CD4-positive, alpha-beta T cell treated with Interleukin-15 for 1 hour (primary cell): ENCODE results near the gene SARDH.

Experiments
- DNase-seq: peaks from one replicate; pipeline ENCODE4 v3.0.0-alpha.2; 2020

Gene SARDH

DNA sequence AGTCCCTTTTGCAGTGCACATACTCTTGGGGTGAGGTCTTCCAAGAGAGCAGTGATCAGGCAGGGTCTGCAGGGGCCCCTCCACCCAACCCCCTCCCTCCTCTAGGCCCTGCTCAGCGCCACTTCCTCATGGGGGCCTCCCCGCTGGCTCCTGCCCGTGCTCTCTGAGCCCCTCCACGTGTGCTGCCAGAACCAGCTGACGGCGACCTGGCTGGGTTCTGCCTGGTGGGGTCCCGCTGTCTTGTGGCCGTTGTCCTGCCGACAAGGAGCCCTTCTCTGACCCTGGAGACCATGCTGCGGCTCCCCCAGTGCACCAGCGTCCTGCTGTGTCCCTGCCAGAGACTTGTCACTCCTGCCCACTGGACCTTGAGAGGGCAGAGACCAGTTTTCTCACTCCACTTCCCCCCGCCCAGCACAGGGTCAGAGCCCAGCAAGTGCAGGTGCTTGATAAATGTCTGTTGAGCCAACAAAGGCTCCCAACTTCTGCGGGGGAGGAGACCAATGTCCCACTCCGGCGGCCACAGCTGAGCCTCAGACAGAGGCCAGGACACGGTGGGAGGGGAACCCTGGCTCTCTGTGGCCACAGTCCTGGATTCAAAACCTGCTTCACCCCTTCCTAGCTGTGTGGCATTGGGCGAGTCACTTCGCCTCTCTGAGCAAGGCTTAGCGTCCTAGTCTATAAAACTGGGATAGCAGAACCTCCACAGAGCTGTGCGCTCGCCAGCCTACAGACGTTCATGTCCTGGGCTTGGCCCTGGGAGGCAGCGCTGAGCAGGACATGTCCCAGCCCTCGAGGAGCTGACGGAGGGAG lies 24.8 kb downstream of the SARDH start:
- peak; percentile 9 for DNase-seq

DNA sequence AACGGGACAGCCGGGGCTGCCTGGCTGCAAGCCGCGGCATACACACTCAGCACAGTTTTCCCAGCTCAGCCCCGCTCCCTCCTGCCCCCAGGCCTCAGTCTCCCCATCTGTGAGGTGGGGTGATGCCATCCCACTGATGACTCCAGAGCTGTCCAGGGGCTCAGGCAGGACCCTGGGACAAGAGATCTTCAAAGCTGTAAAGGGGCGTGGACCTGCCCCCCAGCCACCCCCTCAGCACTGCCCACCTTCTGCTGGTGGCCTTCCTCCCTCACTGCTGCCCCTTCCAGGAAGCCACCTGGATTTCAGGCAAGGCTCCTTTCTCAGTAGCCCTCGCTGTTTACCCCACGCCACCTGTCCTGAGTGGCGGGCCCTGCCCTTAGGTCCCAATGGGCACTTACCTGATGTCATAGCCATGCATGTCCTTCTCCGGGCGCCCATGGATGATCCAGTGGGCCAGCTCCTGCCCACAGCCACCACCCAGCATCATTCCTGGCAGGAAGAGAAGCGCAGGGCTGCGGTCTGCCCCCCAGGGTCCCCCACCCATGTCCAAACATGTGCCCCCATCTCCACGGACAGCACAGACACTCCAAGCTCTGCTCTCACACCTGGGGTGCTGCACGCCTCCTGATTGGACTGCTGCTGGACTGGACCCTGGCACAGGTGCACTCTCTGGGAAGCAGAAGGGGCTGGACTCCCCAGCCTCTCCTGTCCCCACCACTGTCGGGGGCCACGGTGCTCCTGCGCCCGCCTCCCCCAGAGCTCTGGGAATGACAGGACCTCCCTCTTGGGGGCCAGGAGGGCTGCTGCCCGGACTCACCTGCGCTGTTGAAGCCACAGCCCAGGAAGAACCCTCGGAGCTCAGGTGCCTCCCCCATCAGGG lies 25.7 kb downstream of the SARDH start:
- peak; percentile 12 for DNase-seq

DNA sequence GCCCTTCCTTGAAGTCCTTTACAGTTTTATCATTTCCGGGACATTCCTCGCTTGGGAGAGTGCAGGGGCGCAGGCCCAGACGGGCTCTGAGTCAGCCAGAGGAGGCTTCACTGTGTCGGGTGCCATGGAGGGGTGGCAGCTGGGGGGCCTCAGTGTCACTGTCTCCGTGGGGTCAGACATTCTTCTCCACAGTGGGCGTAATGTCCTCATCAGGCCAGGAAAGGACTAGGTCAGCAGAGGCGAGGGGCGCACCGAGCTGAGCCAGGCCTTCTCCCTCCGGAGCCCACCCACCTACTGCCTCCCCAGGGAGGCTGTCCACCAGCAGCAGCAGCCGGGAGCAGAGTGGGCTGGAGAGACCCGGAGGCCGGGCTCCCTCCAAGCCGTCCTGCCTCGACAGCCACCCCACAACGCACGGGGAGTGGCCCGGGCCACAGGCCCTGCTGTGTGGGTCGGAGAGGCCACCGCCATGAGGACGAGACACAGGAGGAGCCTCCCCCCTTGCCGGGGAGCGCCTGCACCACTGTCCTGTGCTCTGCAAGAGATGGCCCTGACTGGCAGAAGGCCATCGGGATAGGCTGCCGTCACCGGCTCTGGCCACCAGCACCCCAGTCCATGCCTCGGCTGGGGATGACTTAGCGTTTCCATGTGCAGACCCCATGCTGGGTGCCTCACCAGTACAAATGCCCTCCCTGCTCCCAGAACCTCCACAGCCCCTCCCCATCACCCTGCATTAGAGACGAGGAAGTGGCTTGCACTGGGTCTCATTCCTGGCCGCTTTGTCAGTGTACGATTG lies 26.5 kb downstream of the SARDH start:
- DNase-seq: peak; percentile 16

DNA sequence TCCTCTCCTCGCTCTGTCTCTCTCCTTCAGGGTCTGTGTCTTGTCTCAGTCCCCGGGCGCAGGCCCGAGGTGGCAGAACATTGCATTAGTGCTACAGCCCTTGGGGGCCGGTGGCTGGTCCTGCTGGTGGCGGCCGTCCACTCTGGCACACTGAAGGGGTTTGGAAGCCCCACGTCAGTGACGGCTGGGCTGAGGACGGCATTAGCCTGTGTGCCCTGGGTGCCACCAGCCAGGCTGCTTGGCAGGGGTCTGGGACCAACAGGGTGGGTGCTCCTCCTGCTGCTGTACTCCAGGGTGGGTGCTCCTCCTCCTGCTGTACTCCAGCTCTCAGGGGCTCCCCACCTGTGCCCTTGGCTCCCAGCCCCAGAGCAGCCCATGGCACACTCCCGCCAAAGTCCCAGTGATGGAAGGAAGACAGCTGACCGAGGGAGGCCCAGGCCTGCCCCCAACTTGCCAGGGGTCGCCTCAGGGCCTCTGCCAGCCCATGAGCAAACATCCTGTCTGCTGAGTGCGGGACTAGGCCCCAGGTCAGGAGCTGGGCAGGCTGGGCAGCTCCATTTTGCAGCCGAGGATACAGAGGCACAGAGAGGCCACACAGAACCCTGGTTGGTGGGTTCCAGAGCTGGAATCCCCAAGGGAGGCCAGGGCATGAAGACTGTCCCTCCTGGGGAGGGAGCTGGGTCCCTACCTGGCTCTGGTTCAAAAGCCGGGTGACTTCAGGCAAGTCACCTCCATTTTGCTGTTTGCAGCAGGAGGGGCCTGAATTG lies 27.3 kb downstream of the SARDH start:
- DNase-seq: peak; percentile 13

DNA sequence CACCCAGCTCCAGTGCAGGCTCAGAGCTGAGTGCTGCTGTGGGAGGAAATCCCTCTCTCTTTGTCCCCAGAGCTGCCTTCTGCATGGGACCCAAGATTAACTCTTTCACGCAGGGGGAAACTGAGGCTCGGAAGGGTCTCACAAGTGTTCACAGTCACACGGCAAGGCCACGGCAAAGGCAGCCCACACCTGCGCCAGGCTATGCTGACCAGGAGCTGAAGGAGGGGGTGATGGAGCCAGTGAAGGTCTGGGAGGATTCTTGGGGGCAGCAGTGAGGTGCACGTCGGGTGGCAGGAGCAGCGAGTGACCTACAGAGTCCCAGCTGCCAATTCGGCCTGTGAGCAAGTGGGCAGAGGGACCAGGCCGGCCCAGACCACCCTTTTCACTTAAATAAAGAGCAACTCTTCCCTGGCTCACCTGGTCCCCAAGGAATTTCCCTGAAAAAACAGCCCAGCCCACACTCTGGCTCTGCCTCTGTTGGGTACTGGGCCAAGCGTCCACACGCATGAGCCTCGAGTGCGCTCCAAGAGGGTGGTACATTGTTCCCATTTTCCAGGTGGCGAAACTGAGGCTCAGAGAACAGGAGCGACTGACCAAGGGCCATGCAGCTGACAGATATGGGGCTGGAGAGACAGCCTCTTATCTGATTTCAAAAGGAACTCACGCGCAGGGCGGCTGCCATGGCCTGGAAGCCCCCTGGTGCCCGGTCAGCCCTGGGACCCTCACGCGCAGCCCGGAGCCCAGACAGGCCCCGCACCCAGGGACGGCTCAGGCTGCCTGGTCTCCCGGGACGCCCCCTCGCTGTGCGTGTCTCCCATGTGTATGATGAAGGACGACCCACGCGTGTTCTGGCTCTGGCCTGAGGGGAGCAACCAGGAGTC lies 28.2 kb downstream of the SARDH start:
- peak; percentile 8 for DNase-seq

DNA sequence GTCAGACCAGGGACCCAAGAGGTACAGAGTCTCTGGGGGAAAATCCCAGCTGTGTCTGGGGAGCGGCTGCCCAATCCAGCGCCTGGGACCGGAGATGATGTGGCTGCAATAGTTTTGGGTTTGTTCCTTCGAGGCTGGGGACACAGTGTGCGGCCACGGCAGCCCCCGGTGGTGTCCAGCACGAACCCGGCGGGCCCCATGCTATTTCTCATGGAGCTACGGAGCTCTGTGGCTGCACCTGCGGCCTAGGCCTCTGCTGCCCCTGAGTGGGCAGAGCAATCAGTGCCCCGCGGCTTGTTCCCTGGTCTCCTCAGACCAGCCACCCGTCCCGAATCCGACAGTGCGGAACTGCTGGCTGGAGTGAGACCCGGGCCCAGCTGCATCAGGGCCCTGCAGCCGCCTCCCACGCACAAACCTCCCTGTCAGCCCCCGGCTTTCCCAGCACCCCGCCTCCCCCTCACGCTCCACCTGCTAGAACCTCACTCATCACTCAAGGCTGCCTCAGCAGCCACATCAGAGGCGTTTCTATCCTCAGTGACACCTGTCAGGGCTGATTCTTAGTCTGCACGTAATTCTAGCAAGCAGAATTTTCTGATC lies 29.0 kb downstream of the SARDH start:
- peak; percentile 71 for DNase-seq

DNA sequence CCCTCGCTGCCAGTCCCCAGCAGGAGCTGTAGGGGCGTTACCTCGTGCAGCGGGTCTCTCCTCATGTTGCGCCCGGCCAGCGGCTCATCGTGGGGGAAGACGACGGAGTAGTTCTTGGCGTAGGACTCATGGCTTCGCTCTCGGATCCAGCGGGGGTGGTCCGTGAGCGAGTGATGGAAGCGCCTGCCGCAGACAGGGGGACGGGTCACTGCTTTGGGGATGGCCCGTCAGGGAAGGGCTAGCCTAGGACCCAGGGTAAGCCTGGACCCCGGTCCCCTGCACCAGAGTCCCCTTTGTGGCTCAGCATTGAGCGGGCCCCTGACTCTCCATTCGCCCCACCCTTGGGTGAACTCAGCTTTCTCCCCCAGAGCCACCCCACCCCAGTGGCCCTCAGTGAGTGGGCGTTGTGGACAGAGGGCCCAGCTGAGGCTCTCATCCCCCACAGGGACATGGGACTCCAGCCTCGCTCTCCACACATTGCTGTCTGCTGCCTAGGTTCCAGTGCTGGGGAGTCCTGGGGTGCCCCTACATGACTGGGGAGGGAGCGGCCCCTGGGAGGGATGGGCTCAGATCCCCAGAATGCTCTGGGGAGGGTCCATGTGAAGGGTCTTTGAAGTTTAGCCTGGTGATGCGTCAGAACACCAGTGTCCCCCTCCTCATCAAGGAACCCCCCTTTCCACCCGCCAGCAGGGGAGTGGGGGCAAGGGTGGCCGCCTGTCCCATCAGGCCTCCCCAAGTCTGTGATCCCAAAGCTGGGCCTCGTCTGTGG lies 29.7 kb downstream of the SARDH start:
- peak; percentile 16 for DNase-seq

DNA sequence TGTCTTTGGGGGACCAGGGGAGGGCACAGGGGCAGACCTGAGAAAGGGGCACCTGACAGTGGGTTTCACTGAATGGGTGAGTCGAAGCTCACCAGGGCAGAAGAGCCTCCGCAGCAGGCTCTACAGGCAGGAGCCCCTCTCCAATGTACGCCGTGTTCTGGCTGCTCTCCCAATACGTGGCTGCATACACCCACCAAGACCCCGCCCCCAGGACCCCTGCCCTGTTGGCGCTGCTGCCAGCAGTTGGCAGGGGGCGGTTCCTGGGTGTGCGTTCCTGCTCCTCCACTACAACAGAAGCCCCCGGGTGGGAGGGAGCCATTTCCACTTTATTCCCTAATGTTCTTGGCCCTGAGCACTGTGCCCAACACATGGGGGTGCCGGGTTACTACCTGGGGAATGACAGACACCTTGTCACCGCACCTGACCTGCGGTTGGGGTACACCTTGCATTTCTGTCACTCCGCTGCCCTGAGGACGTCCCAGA lies 30.3 kb downstream of the SARDH start:
- peak; percentile 8 for DNase-seq

DNA sequence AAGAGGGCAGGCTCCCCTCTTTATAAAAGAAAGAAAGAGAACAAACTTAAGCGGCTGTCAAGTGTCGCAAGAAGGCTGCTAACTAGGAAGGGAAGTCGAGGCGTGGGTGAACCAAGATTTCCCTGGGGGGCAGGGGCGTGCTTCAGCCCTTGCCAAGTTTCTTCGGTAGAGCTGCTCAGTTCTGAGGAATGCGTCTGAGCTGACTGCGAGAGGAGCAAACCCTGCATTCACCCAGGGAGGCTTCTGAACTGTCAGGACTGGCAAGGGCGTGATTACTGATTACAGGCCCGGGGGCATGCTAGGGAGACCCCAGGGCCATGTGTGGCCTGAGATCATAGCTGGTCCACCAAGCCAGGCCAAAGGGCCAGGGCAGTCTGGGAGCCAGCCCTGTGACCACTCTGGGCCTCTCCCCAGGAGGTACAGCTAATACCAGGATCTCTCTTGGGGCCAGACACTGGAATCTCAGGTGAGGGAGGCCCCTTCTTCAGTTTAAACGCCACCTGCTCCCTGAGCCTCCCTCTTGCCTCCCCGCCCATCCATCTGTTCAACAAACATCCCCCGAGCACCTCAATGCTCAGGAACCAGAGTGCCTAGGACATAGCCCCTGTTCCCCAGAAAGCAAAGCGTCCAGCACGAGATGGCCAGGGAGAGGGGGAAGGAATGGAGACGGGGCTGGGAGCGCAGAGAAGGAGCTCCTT lies 30.9 kb downstream of the SARDH start:
- peak; percentile 12 for DNase-seq

DNA sequence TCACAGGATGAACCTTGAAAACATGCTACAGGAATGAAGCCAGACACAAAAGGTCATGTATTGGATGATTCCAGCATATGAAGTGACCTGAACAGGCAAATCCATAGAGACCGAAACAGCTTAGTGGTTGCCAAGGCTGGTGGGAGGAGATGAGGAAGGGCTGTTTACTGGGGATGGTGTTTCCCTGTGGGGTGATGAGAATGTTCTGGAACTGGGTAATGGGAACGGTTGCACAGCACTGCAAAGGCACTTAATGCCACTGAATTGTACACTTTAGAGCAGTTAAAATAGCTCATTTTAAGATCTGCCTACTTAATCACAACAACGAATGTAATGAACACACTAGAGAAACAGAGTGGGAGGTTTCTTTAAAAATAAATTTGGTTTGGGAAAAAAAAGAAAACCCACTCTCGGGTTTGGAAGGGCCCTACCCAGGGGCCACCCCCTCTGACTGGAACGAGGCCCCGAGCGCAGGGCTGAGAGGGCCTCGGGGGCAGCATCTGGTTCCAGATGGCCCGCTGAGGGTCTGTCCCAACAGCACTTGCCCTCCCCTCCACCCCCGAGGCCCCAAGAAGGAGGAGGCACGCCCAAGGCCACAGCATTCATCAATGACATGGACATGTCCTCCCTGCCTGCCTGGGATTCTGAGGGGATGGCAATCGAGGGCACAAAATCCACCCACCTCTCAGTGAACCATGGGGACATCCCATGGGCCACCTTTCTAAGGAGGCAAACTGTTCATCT lies 31.7 kb downstream of the SARDH start:
- DNase-seq: no peak

DNA sequence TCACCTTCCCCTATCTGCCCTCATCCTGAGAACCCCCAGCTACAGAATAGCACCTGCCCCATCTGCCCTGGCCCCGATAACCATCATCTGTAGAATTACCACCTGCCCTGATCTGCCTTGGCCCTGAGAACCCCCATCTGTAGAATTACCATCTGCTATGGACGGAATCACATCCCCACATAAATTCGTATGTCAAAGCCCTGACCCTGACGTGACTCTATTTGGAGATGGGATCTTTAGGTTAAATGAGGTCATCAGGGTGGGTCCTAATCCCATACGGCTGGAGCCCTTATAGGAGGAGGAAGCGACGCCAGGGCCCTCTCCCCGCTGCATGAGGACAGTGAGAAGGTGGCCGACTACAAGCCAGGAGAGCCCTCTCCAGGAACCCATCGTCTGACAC lies 32.6 kb downstream of the SARDH start:
- DNase-seq: peak; percentile 1

DNA sequence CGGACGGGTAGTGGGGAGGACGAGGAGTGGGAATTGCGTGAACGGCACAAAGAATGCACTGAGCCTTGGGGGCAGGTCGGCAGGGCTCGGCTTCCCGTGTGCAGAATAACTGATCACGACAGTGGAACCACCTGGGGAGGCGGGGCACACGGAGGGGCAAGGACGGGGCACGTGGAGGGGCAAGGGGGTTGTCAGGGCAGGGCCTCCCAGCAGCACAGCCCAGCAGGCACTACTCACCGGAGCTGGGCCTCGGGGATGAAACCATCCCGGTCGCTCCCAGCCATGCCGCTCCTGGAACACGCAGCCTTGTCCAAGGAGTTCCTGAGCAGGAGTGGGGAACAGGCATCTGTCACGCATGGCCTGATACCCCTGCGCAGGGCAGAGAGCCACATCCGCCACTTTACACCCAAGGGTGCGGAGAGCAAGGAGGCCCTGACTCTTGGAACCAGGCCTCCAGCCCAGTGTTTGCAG lies 33.4 kb downstream of the SARDH start:
- DNase-seq: peak; percentile 13

DNA sequence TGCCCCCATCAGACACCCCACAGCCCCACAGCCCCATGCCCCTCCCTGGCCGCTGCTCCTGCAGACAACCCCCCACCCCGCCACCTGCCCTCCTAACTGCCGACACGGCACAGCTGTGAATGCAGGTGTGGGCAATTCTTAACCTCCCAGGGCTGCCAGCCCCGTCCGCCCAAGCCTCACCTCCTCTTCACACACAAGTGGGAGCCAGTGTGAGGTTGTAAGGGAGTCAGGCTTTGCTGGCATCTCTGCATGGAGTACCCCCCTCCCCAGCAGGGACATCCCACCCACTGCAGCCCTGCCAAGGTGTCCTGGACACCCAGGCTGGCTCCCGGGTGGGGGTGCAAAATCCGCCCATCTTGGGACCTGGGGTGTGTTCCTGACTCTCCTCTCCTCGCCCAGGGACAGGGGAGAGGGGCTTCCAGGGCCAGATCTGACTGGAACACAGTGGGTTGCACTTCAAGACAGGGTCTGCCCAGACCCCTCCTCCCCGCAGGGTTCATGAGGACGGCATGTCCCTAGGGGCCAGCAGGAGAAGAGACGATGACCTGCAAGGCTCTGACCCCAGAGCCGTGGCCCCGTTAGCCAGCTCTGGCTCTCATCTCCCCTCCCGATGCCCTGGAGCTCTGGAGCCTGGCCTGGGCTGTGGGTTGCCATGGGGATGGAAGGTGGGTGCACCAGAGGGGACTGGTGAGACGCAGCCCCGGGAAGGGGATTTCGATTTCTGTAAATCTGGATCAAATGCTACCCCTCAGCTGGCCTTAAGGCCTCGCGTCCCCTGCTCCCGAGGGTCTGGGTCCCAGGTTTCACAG lies 34.4 kb downstream of the SARDH start:
- peak; percentile 15 for DNase-seq

DNA sequence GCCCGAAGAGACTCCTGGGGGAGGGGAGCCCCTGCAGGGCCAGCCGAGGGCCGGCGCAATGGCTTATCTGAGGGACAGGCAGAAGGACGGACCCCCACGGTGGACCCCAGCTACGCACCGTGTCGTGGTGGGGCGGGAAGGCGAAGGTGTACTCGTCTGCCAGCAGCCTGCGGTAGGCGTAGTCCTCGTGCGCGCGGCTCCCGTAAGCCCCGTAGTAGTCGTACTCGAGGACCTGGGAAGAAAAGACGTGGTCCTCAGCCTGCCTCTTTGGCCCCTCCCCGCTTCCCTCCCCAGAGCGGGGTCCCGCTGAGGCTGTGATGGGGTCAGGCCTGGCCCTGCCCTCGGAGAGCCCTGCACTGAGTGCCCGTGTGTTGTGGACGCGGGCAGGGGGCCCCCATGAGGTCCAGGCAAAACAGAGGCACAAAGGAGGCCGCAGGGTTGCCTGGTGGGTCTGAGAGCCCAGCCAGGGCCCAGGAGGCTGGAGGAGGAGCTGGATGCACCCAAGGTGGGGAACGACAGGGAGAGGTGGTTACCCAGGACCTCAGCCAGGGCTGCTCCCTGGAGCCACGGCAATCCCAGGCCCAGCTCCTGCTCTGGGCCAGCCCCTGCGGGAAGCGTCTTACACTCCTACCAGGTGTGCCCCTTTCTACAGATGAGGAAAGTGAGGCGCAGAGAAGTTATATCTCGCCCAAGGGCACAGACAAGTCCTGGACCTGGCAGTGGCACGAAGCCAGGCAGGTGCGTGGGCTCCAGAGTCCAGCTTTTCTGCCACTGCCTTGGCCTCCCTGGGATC lies 35.2 kb downstream of the SARDH start:
- peak; percentile 18 for DNase-seq

DNA sequence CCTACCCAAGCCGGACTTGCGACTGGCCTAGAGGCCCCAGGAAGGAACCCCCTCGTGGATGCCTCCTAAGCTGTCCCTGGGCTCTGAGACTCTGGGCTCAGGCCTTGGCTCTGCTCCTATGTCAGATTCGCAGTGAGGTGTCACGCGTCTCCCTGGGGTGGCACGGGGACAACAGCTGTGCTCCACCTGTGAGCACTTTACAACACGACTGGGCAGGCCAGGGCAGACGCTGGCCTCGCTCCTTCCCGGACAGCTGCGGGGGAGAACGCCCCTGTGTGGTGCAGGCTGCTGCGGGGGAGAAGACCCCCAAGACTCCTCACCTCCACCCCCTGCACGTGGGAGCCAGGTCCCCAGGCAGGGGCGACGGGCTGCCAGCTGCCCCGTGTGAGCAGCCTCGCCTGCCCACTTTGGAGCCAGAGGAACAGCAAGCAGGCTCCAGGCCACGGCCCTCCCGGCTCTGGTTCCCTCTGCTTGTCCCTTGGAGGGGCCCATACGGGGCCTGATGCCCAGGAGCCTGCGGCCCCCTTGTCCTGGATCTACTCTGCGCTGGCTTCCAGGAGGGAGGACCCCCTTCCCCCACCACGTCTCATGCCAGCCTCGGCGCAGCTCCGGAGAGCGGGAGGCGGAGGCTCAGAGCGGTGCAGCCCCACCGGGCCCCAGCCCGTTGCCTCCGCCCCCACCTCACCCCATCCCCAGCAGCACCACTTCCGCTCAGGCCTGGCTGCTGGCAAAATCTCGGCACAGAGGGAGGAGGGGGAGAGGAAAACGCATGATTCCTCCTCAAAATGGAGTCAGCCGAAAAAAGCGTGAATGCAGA lies 36.0 kb downstream of the SARDH start:
- peak; percentile 65 for DNase-seq
